HG03108 (cell line): Measurements from ENCODE around the gene PDLIM5.
"Not testable (repeated sequence)": the region's sequence is repeated elsewhere in the genome, so short reads cannot be mapped to it uniquely, and the experiment has no call there.

Source experiments
- ATAC-seq: cut with Tn5 transposase; IDR thresholded peaks from one replicate; pipeline ENCODE4 v1.9.1; 2021; ENCODE audit warnings: moderate library complexity; ENCODE audit not compliant: unreplicated experiment

Gene PDLIM5

DNA sequence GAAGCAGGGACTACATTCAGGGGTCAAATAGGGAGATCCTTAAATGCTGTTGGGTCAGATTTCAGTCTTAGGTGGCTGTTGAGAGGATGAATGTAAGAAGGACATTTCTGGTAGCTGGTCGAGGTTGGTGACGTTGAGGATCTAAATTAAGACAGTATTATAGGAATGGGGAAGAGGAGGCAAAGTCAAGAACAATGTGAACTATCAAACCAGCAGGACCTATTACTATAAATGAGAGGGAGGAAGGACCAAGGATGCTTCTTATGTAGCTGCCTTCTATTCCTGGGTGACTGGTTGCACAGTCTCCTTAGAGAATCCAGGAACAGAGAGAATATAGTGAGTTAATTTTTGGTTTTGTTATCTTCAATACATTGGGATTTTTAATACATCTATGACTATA is 187.6 kb downstream of the PDLIM5 start:
- ATAC-seq: no peak

DNA sequence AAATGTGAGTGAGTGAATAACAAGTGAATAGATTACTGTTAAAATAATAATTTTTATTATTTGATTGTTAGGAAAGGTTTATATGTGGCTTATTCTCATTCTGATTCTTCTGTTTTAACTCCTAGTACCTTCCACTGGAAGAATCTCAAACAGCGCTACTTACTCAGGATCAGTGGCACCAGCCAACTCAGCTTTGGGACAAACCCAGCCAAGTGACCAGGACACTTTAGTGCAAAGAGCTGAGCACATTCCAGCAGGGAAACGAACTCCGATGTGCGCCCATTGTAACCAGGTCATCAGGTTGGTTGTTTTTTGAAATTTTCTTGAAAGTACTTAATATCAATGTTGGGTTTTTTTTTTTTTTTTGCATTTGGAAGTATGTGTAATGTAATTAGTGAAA is 188.4 kb downstream of the PDLIM5 start:
- no peak for ATAC-seq

DNA sequence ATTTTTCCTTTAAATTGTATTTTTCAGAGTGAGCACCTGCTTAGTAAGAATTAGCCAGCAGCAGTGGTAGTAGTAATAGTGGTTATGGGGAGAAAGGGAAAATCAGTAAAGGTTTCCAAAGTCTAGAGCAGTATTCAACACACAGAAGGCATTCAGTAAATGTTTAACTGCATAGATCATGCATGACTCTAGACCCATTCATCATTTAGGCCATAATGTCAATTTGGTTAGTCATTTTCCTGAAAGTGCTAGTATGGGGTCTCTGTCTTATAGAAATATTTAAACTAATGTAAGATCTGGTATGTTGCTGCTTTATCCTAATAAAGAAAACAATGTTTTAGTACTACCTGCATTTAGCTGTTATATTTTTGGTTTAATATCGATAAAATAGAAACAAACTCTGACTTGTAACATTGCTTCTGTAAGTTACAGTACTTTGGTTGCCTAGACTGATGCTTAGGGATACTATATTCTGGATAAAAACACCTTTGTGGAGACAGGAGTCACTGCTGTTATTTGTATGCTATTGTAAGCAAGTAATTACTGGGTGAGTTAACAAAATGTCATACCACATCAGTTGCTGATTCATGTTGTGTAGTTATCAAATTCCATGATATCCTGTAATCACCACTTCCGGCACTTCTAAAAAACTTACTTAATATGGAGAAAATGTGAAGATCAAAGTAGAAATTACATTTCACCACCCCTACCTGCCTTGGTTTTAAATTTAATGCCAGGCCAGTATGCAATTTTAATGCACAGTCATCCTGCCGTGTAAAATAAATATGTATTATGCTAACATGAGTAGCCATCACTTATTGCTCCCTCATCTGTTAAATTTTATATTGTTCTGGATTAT is 190.2 kb downstream of the PDLIM5 start:
- no peak for ATAC-seq

DNA sequence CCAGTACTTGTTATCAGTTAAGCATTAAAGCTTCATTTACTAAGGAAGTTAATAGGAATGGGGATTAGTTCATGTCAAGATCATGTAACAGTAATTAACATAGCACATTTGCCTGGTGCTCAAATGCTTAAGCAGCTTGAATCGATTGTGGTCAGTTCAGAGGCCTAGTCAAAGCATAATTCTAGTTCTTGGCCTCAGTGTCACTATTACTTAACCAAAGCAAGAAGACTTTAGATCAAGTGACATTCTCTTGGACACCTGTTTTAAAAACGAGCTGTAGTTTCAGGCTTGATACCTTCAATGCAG is 190.8 kb downstream of the PDLIM5 start:
- ATAC-seq: no peak

DNA sequence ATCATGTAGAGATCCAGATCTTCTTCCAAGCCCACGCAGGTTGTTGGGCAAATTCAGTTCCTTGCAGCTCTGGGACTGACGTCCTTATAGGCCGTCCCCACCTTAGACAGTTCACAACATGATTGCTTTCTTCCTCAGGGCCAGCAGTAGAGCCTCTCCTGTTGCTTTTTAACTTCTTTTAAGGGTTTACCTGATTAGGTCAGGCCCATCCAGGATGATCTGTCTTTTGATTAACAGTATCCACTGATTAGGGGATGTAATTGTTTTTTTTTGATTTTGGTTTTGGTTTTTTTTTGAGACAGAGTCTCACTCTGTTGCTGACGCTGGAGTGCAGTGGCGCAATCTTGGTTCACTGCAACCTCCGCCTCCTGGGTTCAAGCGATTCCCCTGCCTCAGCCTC is 197.0 kb downstream of the PDLIM5 start:
- ATAC-seq: no peak

DNA sequence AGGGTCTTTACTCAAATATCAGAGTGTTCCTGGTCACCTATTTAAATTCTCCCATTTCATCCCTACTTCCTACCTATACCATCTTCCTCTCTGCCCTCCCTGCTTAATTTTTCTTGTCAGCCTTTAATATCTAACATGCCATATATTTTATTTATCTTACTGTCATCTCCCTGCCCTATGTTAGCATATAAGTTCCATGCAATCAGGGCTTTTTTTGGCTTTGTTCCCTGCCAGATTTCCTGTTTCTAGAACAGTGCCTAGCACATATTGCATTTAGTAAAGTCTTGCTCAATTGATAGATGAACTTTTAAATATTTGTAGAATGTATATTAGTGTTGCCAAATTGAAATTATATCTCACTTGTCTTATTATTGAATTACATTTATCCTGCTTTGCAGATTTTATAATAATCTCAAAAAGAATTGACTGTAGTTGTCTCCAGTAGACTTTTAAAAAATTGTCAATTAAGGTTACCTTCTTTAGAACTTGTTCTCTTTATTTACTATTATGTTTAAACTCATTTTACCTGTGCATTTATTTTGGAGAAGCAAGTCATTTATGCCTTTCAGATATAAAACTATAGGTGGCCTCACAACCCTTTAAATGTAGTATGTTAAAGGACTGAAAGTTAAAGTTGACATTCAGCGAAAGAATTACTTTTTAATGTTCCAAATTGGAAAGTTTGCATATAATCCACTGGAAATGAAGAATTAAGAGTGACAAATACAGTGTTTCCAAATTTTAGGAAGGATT is 197.8 kb downstream of the PDLIM5 start:
- no peak for ATAC-seq

DNA sequence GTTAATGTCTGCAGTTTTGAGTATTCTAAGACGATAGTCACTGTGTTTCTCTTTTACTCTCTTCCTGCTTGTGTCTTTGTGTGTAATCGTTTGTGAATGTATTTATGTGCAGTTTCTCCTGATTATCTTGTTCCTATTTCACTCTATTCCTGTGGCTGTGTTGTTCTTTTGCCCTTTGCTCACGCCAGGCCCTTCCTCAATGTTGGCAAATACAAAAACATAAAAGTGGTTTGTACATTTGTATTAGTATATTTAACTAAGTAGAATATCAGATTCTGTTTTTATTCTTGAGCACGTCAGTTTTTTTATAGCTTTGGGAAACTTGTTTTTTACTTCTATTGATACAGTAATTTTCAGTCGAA is 198.4 kb downstream of the PDLIM5 start:
- no peak for ATAC-seq

DNA sequence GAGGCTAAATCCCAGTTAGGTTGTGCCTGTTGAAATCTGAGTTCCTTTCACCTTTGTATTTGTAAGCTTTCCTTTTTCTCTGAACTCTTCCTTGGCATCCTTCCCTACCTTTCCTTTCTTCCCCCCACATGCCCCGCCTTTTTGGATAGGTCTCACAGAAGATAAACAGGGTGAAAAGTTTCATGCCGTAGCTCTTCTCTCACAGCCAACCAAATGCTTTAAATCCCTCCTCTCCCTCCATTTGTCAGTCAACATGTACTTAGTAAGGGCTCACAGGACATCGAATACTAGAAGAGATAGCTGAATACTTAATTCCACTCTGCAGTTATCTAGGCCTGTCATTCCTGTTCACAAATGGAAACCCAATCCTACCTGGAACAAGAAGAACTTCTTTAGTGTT is 198.9 kb downstream of the PDLIM5 start:
- no peak for ATAC-seq

DNA sequence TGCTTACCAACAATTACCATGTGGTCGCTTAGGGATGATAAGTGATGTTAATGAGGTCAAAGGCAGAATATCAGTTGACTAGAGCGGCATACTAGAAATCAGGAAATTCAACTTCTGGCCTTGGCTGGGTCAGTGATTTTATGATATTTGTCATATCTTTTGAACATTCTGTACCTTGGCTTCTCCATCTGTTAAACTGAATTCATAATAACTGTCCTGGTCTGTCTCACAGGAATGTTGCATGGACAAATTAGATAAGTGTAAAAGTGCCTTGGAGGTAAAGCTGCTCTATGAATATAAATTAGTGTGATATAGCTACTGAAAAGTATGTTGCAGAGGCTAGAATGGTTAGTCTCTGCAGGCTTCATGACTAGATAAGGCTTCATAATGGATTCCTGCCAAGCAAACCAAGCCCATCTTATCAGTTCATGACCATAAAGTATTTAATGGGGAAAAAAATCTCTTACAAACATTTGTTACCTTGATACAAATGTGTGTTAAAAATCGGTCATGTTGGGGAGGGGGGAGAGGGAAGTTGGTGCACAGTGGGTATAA is 201.4 kb downstream of the PDLIM5 start:
- no peak for ATAC-seq

DNA sequence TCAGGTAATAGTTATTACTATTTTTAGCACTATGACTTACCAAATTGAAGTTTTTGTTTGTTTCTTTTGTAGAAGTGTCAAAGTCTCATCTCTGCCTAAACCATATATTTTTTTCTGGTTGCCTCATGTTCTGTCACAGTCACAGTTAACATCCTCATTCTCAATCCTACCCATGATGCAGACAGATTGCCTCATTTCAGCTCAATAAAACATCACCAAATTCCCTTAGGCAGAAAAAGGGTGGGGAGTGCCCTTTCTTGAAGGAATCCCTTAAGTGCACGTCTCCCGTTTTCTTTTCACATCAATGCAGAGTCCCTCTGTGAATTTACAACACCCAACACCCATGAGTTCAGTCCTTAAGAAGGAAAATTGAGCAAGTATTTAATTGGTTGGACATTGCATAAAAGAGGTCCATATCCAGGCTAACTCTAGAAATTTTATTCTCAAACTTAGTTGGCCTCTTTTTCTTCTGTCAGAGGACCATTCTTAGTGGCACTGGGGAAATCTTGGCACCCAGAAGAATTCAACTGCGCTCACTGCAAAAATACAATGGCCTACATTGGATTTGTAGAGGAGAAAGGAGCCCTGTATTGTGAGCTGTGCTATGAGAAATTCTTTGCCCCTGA is 202.4 kb downstream of the PDLIM5 start:
- no peak for ATAC-seq

DNA sequence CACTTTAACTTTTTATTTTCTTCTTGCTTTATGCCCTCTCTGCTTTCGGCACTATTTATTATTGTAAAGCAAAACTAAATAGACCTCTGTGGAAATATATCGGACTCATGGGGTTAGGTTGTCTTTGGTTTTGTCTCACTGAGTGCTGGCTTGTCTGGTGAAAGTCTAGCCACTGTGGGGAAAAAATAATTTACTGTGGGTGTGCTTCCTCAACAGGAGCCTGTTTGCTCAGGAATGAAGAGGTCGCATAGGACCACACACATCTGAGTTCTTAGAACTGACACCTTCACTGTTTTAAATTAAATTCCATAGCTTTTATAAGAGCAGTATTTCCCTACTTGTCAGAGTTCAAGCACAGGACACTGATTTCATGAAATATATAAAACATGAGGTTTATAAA is 203.0 kb downstream of the PDLIM5 start:
- ATAC-seq: no peak

DNA sequence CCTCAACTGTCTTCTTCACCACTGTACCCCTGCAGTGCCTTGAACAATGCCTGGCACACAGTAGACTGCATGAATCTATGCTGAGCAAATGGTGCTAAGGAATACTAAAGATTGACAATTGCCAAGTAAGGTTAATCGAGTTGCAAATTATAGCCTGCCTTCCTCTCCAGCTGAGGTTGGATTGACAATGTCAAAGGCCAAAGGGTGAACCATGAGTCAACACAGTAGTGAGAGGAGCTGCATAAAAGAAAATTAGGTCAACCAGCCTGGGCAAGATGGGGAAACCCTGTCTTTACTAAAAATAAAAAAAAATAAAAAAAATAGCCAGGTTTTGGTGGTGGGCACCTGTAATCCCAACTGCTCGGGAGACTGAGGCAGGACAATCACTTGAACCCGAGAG is 208.9 kb downstream of the PDLIM5 start:
- no peak for ATAC-seq

DNA sequence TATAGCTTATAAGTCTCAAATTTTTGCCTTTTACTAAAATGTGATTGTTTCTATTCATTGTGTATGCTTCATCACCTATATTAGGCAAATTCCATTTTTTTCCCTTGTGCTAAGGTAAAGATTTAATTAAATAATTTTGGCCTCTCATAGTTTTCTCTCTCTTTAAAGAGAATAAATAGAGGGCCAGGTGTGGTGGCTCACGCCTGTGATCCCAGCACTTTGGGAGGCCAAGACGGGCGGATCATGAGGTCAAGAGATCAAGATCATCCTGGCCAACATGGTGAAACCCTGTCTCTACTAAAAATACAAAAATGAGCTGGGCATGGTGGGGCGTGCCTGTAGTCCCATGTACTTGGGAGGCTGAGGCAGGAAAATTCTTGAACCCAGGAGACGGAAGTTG is 213.3 kb downstream of the PDLIM5 start:
- ATAC-seq: not testable (repeated sequence)

DNA sequence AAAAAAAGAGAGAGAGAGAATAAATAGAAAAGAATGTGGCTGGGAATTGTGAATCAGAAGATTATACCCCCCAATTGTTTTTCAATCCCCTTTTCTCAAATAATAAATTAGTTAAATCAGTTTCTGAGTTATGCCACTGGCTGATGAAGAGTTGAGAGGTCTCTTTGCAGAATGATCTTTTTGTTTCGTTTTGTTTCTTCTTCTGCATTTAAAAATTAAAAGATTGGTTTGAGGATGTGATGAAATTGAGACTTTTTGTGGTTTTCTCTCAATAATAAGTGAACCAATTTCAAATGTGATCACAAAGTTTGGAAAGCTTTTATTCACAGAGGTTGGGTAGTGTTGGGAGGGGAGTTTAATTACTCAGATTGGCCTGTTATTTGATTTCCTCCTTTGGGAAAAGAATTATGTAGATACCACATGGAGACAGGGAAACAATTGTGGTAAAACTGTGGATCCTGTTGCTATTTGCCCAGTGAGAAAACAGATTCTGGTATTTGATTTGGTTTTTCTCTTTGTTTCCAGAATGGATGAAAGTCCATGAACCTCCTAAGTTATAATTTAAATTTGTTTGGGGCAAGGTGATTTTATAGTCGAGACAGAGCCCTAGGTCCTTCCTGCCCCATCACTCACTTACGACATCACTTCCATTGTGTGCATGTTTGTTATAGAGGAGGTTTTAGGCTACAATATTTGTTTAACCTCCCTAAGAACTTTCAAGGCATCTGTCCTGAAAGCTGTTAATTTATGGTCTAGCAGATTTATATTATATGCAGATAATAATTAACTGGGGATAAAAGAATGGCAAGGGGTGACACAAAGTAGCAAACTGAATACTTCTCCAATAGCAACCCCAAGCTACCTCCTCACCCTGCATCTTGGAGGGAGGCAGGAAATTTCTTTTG is 214.0 kb downstream of the PDLIM5 start:
- no peak for ATAC-seq

DNA sequence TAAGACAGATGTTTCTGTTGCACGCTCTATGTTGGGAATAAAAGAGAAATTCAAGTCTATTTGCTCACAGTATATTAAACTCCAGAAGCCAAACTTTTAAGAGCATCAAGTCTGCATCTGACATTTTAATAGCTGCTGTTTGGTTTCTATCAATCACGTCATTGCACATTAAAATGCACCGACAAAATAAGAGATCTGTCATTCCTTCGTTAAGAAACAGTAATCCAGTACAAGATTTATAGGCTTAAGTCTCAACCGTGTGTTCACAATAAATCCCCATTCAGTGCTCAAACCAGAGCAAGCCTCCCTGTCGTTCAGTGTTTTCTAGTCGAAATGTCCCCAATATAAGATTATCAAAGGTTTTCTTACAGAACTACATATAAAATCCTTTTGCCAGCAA is 217.0 kb downstream of the PDLIM5 start:
- no peak for ATAC-seq

DNA sequence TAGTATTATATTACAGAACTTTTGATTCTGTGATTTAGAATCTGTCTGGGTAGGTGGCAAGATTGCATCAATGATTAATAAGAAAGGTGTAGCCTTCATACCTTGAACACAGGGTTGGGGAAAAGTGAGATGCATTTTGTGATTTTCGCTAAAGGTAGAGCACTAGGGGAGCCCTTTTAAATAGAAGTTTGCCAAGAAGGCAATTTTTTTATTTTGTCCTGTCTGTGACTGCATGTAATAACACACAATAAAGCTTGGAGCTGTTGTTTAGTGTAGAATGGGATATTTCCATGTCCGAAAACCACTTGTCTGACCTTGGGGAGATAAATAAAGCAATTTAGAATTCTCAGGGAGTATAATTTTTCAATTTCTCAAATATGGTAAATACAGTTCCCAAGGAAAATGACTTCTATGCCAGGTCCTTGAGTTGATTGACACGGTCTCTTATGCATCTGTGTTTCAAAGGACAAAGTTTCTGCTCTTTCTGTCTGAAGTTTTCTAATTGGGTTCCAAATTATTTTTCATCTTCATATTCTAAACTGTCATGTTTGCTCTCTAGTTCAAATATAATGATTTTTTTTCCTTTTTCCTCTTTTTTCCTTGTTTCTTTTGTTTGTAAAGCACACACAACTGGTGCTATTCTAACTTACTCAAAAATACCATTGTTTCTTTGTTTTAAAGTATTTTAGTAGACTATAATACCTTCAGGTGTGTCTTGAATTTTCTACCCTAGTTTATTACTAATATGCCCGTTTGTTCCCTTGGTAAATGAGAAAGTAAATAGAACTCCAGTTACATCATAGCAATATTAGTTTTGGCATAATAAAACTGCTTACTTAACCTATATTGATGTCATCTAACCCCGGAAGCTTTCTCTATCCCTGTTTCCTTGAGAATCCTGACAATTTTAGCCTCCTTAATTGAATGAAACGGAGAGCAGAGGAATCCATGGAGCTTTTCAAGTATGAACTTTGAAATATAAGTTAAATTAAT is 218.2 kb downstream of the PDLIM5 start:
- no peak for ATAC-seq

DNA sequence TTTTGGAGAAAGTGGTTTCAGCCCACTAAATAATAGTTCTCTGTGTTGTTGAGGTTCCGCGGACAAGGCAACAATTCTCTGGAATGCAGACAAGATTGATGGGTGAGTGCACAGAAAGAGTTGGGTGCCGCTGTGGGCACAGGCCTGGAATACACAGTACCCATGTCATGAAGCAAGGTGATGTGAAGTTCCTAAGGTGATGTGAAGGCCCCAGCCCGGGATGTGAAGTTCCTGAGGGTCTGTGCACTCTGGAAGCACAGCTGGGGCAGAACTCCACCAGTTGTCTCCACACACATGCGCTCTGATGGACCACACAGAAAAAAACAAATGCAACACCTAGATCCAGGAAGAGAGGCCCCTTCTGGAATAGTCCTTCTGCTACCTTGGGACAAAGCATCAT is 219.4 kb downstream of the PDLIM5 start:
- no peak for ATAC-seq

DNA sequence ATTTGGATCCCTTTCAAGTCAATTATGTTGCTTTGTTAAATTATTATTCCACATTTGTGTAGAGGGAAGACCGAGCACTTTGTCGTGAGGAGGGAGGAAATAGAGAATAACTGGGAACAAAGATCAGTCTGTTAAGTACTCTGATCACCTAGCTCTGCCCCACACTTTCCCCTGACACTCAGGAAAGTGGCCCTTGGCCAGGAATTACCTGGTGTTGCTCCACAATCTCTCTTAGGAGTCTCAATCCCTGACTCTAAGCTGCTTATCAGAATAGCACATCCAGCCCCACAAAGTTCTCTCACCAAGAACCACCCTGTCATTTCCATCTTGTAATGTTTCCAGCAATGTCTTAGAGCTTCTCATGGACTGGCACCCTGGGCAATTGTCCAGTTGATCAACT is 222.2 kb downstream of the PDLIM5 start:
- ATAC-seq: no peak

DNA sequence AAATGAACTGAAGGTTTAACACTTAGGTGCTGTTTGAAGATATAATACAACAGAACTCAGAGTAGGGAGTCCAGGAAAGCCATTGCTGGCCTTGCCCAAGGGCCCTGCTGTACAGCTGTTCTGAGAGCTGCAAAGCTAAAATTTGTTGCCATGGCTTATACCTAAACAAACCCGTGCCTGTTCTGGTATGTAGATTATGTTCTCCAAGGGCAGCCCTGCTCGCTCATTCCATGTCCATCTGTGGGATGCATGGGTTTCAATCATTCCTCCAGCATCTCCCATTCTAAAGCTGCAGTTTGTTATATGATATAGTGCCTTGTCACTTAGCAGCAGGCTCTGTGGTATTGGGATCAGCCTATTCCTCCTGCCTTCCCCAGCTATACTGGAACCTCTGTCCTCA is 225.2 kb downstream of the PDLIM5 start:
- no peak for ATAC-seq

DNA sequence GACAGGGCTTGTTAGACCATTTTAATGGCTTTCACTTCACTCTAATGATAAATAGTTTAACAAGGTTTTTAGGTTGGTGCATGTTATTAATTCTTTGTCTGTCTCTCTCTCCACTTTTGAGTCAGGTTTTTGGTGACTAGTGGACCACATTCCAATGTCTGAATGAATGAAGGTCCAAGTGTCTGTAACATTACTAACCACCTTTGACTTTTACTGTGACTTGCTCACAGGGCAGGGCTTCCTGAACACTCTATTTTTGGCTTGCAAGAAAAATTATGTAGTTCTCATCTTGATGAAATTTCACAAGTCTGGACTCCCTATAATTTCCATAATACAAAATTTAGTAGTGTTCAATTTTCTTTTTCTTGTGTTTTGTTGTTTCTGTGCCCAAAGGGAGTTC is 227.2 kb downstream of the PDLIM5 start:
- ATAC-seq: no peak
